Activated CD4-positive, alpha-beta T cell treated with anti-CD3 and anti-CD28 coated beads for 36 hours (primary cell): ENCODE results near the gene NTRK3. TPM values are rescaled to one million over a fixed set of nuclear protein-coding genes. Genes with fewer than 3 reads are reported as not detected.

Experiments used
- ATAC-seq: fragments of 200-7000 bp; cut with Tn5 transposase; one replicate; pipeline ENCODE4 v1.10.0; 2021; ENCODE audit warnings: mild to moderate bottlenecking, moderate library complexity
- CTCF ChIA-PET: fragments of 350-600 bp; sonication (Branson Sonifier 250); formaldehyde crosslinking; loops from one replicate; lab custom pipeline; 2021; ENCODE audit warnings: antibody characterized with exemption; lab: Charles Lee
- POLR2A ChIA-PET: fragments of 350-600 bp; sonication (Branson Sonifier 250); formaldehyde crosslinking; loops from one replicate; lab custom pipeline; 2021; ENCODE audit warnings: antibody characterized with exemption, inconsistent platforms; lab: Charles Lee
- DNase-seq: peaks from one replicate; pipeline ENCODE4 v3.0.0-alpha.2; 2020
- H3K27ac Mint-ChIP-seq: one replicate; pipeline ENCODE4 v1.8.0; 2021; ENCODE audit warnings: mixed read lengths
- H3K27me3 Mint-ChIP-seq: one replicate; pipeline ENCODE4 v1.8.0; 2021; ENCODE audit warnings: mixed read lengths
- H3K36me3 Mint-ChIP-seq: one replicate; pipeline ENCODE4 v1.8.0; 2021; ENCODE audit warnings: low read depth, mixed read lengths
- H3K4me1 Mint-ChIP-seq: one replicate; pipeline ENCODE4 v1.8.0; 2021; ENCODE audit warnings: mixed read lengths
- H3K4me3 Mint-ChIP-seq: one replicate; pipeline ENCODE4 v1.8.0; 2021; ENCODE audit warnings: mild to moderate bottlenecking, moderate library complexity, mixed read lengths
- H3K9me3 Mint-ChIP-seq: one replicate; pipeline ENCODE4 v1.8.0; 2021; ENCODE audit warnings: low read depth, mixed read lengths
- intact Hi-C, 2 experiments: fragments of 100-400 bp; cut with DNase I in 1 of 2; cut with micrococcal nuclease in 1 of 2; formaldehyde crosslinking; loops; one replicate each; pipeline versions ENCODE4 v1.14.2 to v1.15.1; 2022 to 2024; cut with DNase I, micrococcal nuclease
- total RNA-seq, 2 experiments: library from RNA; stranded (reverse); gene quantifications; one replicate each; pipeline ENCODE4 v1.2.3, GENCODE V29; 2021

NTRK3 gene
- total RNA-seq, 2 experiments from 2014 or later: 0.78 to 0.88 TPM

GRCh38 chr15:88011533-88011932, 245.0 kb downstream of the NTRK3 start:
- Mint-ChIP-seq H3K4me1 (no peaks in the 10 kb centered on the region), H3K4me3 (no peak overlapping the region), H3K9me3 (no peaks in the 10 kb centered on the region), H3K27ac (no peak overlapping the region), H3K27me3 (no peaks in the 10 kb centered on the region), H3K36me3 (no peaks in the 10 kb centered on the region)
- POLR2A ChIA-PET: no interaction called here
- ATAC-seq: no peak
- no peak for DNase-seq
- CTCF ChIA-PET: interaction anchor here (1.3 kb wide), 1 partner anchor 14 kb away, joined by 3 read pairs; no protein-coding TSS in a partner anchor
- intact Hi-C loops: no loop called here

GRCh38 chr15:88006146-88006545, 250.4 kb downstream of the NTRK3 start:
- no peak for DNase-seq
- no peaks in the 10 kb centered on the region for H3K27me3 Mint-ChIP-seq
- intact Hi-C loops: no loop called here
- no peaks in the 10 kb centered on the region for H3K36me3 Mint-ChIP-seq
- ChIA-PET CTCF (interaction anchor here (0.8 kb wide), 1 partner anchor 73 kb away, joined by 3 read pairs; no protein-coding TSS in a partner anchor), POLR2A (no interaction called here)
- no peaks in the 10 kb centered on the region for H3K4me1 Mint-ChIP-seq
- H3K9me3 Mint-ChIP-seq: no peaks in the 10 kb centered on the region
- no peak overlapping the region for H3K27ac Mint-ChIP-seq
- ATAC-seq: no peak
- no peak overlapping the region for H3K4me3 Mint-ChIP-seq

GRCh38 chr15:88004399-88004798, 252.1 kb downstream of the NTRK3 start:
- Mint-ChIP-seq H3K27ac (no peak overlapping the region), H3K9me3 (no peaks in the 10 kb centered on the region), H3K27me3 (no peaks in the 10 kb centered on the region), H3K4me1 (no peaks in the 10 kb centered on the region), H3K36me3 (no peaks in the 10 kb centered on the region), H3K4me3 (no peak overlapping the region)
- CTCF ChIA-PET: no interaction called here
- POLR2A ChIA-PET: no interaction called here
- intact Hi-C loops: no loop called here
- ATAC-seq: no peak
- DNase-seq: no peak

GRCh38 chr15:88003541-88004327, 252.8 kb downstream of the NTRK3 start:
- POLR2A ChIA-PET: no interaction called here
- DNase-seq (no peak), ATAC-seq (no peak)
- intact Hi-C loops: no loop called here
- Mint-ChIP-seq H3K27ac (no peak overlapping the region), H3K9me3 (no peaks in the 10 kb centered on the region), H3K36me3 (no peaks in the 10 kb centered on the region), H3K27me3 (no peaks in the 10 kb centered on the region), H3K4me1 (no peaks in the 10 kb centered on the region), H3K4me3 (no peak overlapping the region)
- CTCF ChIA-PET: no interaction called here

DNA sequence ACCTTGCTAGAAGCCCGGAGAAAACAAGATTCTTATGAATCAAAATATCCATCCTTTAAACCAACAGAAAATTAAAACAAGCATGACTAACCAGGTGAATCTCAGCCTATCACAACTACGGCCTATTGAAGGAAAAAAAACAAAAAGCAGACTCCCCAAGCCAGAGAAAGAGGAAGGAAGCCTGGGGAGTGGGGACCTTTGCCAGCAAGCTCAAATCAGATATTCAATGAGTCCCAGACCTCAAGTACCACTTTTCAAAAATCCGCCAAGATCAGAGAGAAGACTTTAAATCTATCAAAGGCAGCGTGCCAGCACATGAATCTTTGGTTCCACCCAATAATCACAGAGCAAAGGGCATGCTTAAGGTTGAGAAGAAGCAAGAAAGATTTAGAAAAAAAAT, 253.8 kb downstream of the NTRK3 start:
- ATAC-seq (no peak), DNase-seq (no peak)
- Mint-ChIP-seq H3K9me3 (no peaks in the 10 kb centered on the region), H3K27ac (no peak overlapping the region), H3K4me1 (no peaks in the 10 kb centered on the region), H3K4me3 (no peak overlapping the region), H3K36me3 (no peaks in the 10 kb centered on the region), H3K27me3 (no peaks in the 10 kb centered on the region)
- intact Hi-C loops: no loop called here
- POLR2A ChIA-PET: no interaction called here
- CTCF ChIA-PET: no interaction called here

DNA sequence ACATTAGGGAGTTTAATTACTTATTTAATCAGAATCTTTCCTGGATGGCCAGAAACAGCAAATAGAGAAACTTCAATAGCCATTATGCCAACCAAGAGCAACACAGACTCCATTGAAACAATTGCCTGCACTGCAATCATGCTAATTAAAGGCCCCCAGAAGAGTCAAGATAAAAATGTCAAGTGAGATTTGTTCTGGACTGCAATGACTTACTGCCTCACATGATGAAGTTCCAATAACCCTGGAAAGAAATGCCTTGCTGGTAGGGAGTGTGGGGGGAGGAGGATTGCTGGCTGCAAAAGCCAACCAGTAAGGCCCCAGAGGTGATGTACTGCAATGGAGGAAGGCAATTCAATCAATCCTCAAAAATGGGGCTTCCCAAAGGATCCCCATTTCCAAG, 257.9 kb downstream of the NTRK3 start:
- Mint-ChIP-seq H3K9me3 (no peaks in the 10 kb centered on the region), H3K4me1 (no peaks in the 10 kb centered on the region), H3K27me3 (no peaks in the 10 kb centered on the region), H3K36me3 (no peaks in the 10 kb centered on the region), H3K27ac (no peak overlapping the region), H3K4me3 (no peak overlapping the region)
- ATAC-seq (no peak), DNase-seq (no peak)
- ChIA-PET CTCF (no interaction called here), POLR2A (no interaction called here)
- intact Hi-C loops: no loop called here

DNA sequence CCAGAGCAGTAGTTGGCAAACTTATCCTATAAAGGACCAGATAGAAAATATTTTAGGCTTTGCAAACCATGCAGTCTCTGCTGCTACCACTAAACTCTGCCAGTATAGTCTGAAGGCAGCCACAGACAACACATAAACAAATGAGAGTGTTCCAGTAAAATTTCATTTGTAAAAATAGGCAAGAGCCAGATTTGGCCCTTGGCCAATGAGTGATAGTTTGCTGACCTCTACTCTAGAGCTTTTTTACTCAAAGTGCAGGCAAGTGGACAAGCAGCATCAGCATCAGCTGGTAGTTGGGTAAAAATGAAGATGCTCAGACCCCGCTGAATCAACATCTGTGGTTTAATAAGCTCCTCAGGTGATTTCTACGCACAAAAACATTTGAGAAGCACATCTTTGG, 269.8 kb downstream of the NTRK3 start:
- CTCF ChIA-PET: interaction anchor here (0.6 kb wide), 1 partner anchor 28 kb away, joined by 3 read pairs; no protein-coding TSS in a partner anchor
- ATAC-seq (no peak), DNase-seq (no peak)
- no peak overlapping the region for H3K4me3 Mint-ChIP-seq
- intact Hi-C loops: no loop called here
- no peaks in the 10 kb centered on the region for H3K27me3 Mint-ChIP-seq
- no peaks in the 10 kb centered on the region for H3K4me1 Mint-ChIP-seq
- H3K27ac Mint-ChIP-seq: no peak overlapping the region
- no peaks in the 10 kb centered on the region for H3K9me3 Mint-ChIP-seq
- H3K36me3 Mint-ChIP-seq: no peaks in the 10 kb centered on the region
- POLR2A ChIA-PET: no interaction called here

GRCh38 chr15:87985451-87985850, 271.1 kb downstream of the NTRK3 start:
- Mint-ChIP-seq H3K4me1 (no peaks in the 10 kb centered on the region), H3K9me3 (no peaks in the 10 kb centered on the region), H3K27ac (no peak overlapping the region), H3K27me3 (no peaks in the 10 kb centered on the region), H3K4me3 (no peak overlapping the region), H3K36me3 (no peaks in the 10 kb centered on the region)
- ATAC-seq (no peak), DNase-seq (no peak)
- ChIA-PET CTCF (interaction anchor here (0.5 to 0.6 kb wide), 2 partner anchors 91 to 259 kb away, joined by 3 read pairs; no protein-coding TSS in a partner anchor), POLR2A (no interaction called here)
- intact Hi-C loops: no loop called here

DNA sequence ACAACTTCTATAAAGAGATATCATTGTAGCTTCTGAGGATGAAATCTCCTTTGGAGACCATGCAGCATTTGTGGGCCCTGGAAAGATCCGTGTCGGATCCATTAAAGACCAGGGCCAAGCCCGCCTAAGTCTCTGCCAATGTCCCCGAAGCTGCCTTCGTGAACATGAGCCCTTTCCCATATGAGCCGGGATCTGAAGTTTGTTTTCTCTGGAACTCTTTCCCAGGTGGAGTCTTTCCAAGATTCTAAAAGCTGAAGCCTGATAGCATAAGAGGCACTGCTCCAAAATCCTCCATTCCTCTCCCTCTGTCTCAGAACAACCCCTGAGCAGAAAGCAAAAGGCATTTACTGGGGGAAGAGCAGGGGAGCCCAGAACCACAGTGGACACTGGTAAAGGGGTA, 274.6 kb downstream of the NTRK3 start:
- intact Hi-C loops: no loop called here
- Mint-ChIP-seq H3K27ac (no peak overlapping the region), H3K9me3 (no peaks in the 10 kb centered on the region), H3K4me1 (no peaks in the 10 kb centered on the region), H3K36me3 (no peaks in the 10 kb centered on the region), H3K4me3 (no peak overlapping the region), H3K27me3 (peaks cover 2% of the 10 kb centered on the region)
- DNase-seq (no peak), ATAC-seq (no peak)
- ChIA-PET POLR2A (no interaction called here), CTCF (no interaction called here)

- Mint-ChIP-seq H3K27me3 (peaks cover 2% of the 10 kb centered on the region), H3K9me3 (no peaks in the 10 kb centered on the region), H3K4me3 (no peak overlapping the region), H3K27ac (no peak overlapping the region), H3K36me3 (no peaks in the 10 kb centered on the region), H3K4me1 (no peaks in the 10 kb centered on the region)
- no peak for ATAC-seq
- ChIA-PET POLR2A (no interaction called here), CTCF (no interaction called here)
- intact Hi-C loops: no loop called here
- DNase-seq: no peak
Measured at GRCh38 chr15:87977907-87978306, 278.6 kb downstream of the NTRK3 start.

GRCh38 chr15:87976552-87976951, 280.0 kb downstream of the NTRK3 start:
- Mint-ChIP-seq H3K27me3 (peaks cover 2% of the 10 kb centered on the region), H3K4me3 (no peak overlapping the region), H3K4me1 (no peaks in the 10 kb centered on the region), H3K9me3 (no peaks in the 10 kb centered on the region), H3K27ac (no peak overlapping the region), H3K36me3 (no peaks in the 10 kb centered on the region)
- POLR2A ChIA-PET: no interaction called here
- intact Hi-C loops: no loop called here
- no peak for ATAC-seq
- no peak for DNase-seq
- CTCF ChIA-PET: no interaction called here

- H3K4me3 Mint-ChIP-seq: no peak overlapping the region
- ChIA-PET CTCF (no interaction called here), POLR2A (no interaction called here)
- H3K4me1 Mint-ChIP-seq: no peaks in the 10 kb centered on the region
- intact Hi-C loops: no loop called here
- ATAC-seq (no peak), DNase-seq (no peak)
- H3K27me3 Mint-ChIP-seq: no peaks in the 10 kb centered on the region
- H3K36me3 Mint-ChIP-seq: no peaks in the 10 kb centered on the region
- H3K9me3 Mint-ChIP-seq: no peaks in the 10 kb centered on the region
- no peak overlapping the region for H3K27ac Mint-ChIP-seq
Measured at GRCh38 chr15:87973501-87974215, 282.9 kb downstream of the NTRK3 start.
